HFF-Myc (cell line): Measurements from ENCODE around the gene RBPMS2.
A peak's percentile ranks its signal among the peaks of the same experiment; 100 is the strongest.

ENCODE experiments used
- DNase-seq: peaks from one replicate; pipeline ENCODE4 v3.0.0-alpha.2; 2011; ENCODE audit warnings: low read depth; ENCODE audit errors: extremely low read depth
- H3K4me3 ChIP-seq: replicated peaks from 2 replicates; pipeline ENCODE4 v1.5.1; 2011; ENCODE audit warnings: low read depth, mild to moderate bottlenecking, control low read depth, low read length
- TF ChIP-seq, protein P1 (sequence below): IDR thresholded peaks from 2 replicates; pipeline ENCODE4 v1.5.1; 2012; ENCODE audit warnings: mild to moderate bottlenecking, low read depth, low read length, control low read depth; ENCODE audit errors: missing control alignments

RBPMS2 gene

GRCh38 chr15:64781299-64781698 lies 5.9 kb upstream of the RBPMS2 start:
- H3K4me3 ChIP-seq: no peak overlapping the region
- DNase-seq: no peak
- TF ChIP-seq, protein P1, sequence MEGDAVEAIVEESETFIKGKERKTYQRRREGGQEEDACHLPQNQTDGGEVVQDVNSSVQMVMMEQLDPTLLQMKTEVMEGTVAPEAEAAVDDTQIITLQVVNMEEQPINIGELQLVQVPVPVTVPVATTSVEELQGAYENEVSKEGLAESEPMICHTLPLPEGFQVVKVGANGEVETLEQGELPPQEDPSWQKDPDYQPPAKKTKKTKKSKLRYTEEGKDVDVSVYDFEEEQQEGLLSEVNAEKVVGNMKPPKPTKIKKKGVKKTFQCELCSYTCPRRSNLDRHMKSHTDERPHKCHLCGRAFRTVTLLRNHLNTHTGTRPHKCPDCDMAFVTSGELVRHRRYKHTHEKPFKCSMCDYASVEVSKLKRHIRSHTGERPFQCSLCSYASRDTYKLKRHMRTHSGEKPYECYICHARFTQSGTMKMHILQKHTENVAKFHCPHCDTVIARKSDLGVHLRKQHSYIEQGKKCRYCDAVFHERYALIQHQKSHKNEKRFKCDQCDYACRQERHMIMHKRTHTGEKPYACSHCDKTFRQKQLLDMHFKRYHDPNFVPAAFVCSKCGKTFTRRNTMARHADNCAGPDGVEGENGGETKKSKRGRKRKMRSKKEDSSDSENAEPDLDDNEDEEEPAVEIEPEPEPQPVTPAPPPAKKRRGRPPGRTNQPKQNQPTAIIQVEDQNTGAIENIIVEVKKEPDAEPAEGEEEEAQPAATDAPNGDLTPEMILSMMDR: no peak

- no peak for DNase-seq
- H3K4me3 ChIP-seq: no peak overlapping the region
- TF ChIP-seq, protein P1: no peak
Measured at GRCh38 chr15:64780600-64781156, 5.3 kb upstream of the RBPMS2 start.

- DNase-seq: no peak
- TF ChIP-seq, protein P1: no peak
- no peak overlapping the region for H3K4me3 ChIP-seq
Measured at GRCh38 chr15:64779630-64780029, 4.2 kb upstream of the RBPMS2 start.

GRCh38 chr15:64779024-64779423 lies 3.6 kb upstream of the RBPMS2 start:
- H3K4me3 ChIP-seq: no peak overlapping the region
- no peak for DNase-seq
- TF ChIP-seq, protein P1: no peak

DNA sequence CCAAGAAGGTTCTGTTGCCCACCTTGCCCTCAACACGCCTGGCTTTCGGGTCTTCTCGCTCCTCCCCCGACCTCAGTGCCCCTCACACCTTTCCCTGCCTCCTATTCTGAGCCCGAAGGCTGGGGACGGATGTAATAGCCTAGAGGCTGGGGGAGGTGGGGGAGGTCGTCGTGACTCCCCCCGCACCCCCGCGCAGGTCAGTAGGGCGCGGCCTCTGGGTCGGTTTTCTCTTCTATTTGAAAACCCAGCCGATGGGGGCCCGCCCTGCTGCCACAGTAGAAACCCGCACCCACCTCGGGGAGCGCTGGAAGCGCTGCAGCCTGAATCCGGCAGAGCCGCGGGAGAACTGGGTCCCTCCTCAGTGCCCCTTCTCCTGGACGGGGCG lies 1.0 kb upstream of the RBPMS2 start:
- DNase-seq: no peak
- H3K4me3 ChIP-seq: no peak overlapping the region
- TF ChIP-seq, protein P1: no peak

GRCh38 chr15:64774629-64775493 lies 528 bp downstream of the RBPMS2 start:
- TF ChIP-seq, protein P1: no peak
- no peak for DNase-seq
- H3K4me3 ChIP-seq: peak overlapping the region; percentile 21; the same call in 1 of the 2 replicates
